NCI-H1436 (cell line): ENCODE results near the gene NAP1L2.
"Not testable (repeated sequence)": the region's sequence is repeated elsewhere in the genome, so short reads cannot be mapped to it uniquely, and the experiment has no call there.

Source experiments
- DNase-seq: peaks from one replicate; lab custom pipeline; 2025; lab: John Stamatoyannopoulos, UW

Gene NAP1L2

GRCh38 chrX:73214426-73215094 lies at the start of gene NAP1L2:
Gene NAP1L2 (minus strand): TSS chrX:73214851. CDS start chrX:73214492, 359 bp downstream.
- DNase-seq, result no peak

- peak; percentile 3 for DNase-seq
These were observed 48.3 kb upstream of the NAP1L2 start for GRCh38 chrX:73262991-73263390.

- DNase-seq, result no peak
These were observed 24.6 kb upstream of the NAP1L2 start for GRCh38 chrX:73239242-73239641.

- no peak for DNase-seq
These were observed 3.0 kb upstream of the NAP1L2 start for GRCh38 chrX:73217621-73218020.

GRCh38 chrX:73215246-73215645 lies 595 bp upstream of the NAP1L2 start:
- DNase-seq, result no peak

- DNase-seq, result no peak
These were observed 771 bp downstream of the NAP1L2 start for GRCh38 chrX:73213734-73214425.

GRCh38 chrX:73206366-73206765 lies 8.3 kb downstream of the NAP1L2 start:
- no peak for DNase-seq

GRCh38 chrX:73182502-73183114 lies 32.0 kb downstream of the NAP1L2 start:
- DNase-seq, result no peak

GRCh38 chrX:73168945-73169344 lies 45.7 kb downstream of the NAP1L2 start:
- not testable (repeated sequence) for DNase-seq
